ENCODE data around the gene HIVEP1. TPM values are rescaled to one million over a fixed set of nuclear protein-coding genes. Genes with fewer than 3 reads are reported as not detected.

Gene HIVEP1
- total RNA-seq, 2 donors from 2014 or later, result 35.2 to 38.0 TPM

DNA sequence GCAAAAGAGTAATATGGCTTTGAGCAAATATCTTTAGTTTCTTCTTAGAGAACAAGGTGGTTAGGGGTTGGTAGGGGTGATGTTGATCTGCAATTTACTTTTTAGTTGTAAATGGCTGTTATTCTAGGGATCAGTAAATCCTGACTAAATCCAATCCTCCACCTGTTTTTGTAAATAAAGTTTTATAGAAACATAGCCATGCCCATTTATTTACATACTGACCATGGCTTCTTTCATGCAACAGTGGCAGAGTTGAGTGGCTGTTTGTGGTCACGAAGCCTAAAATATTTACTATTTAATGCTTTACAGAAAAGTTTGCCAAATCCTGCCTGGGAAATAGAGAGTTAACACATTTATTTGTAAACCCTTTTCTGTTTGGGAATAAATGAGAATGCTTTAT is 14.7 kb downstream of the HIVEP1 start:
- Histone ChIP-seq H3K4me3 (no peak overlapping the region), H3K27me3 (replicated peaks; ENCODE audit: insufficient read depth) (no peaks in the 10 kb centered on the region), H3K9me3 (no peaks in the 10 kb centered on the region), H3K4me1 (replicated peaks) (no peaks in the 10 kb centered on the region), H3K27ac (no peak overlapping the region), H3K36me3 (no peaks in the 10 kb centered on the region)
- TF ChIP-seq POLR2A (IDR thresholded peaks at IDR 0.05) (no peak), POLR2AphosphoS5 (IDR thresholded peaks at IDR 0.05) (no peak)
- TF ChIP-seq, protein P1, sequence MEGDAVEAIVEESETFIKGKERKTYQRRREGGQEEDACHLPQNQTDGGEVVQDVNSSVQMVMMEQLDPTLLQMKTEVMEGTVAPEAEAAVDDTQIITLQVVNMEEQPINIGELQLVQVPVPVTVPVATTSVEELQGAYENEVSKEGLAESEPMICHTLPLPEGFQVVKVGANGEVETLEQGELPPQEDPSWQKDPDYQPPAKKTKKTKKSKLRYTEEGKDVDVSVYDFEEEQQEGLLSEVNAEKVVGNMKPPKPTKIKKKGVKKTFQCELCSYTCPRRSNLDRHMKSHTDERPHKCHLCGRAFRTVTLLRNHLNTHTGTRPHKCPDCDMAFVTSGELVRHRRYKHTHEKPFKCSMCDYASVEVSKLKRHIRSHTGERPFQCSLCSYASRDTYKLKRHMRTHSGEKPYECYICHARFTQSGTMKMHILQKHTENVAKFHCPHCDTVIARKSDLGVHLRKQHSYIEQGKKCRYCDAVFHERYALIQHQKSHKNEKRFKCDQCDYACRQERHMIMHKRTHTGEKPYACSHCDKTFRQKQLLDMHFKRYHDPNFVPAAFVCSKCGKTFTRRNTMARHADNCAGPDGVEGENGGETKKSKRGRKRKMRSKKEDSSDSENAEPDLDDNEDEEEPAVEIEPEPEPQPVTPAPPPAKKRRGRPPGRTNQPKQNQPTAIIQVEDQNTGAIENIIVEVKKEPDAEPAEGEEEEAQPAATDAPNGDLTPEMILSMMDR (IDR thresholded peaks at IDR 0.05), result no peak
- 100% methylated on average over 1 of the region's 1 CpG for WGBS
- intact Hi-C loops (cut with DNase I), result no loop called here
- no peak for DNase-seq (ENCODE audit: low spot score)

DNA sequence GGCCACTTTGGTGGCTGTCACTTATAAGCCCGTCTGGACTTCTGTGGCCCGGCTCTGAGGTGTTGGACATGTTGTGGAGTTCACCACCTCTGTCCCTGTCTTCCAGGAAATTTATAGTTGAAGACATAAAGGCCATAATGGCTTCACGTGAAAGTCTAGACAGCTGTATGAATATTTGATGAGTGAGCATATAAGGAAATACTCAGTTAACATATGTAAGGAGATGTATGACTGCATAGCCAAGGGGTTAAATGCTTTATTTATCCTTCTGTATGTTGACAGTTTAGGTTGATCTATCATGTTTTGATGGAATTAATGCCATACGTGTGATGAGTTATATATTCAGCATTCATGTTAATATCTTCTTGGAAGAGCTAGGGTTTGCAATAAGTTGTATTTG is 16.1 kb downstream of the HIVEP1 start:
- Histone ChIP-seq H3K4me1 (replicated peaks) (no peaks in the 10 kb centered on the region), H3K27ac (no peak overlapping the region), H3K27me3 (replicated peaks; ENCODE audit: insufficient read depth) (no peaks in the 10 kb centered on the region), H3K36me3 (no peaks in the 10 kb centered on the region), H3K9me3 (no peaks in the 10 kb centered on the region), H3K4me3 (no peak overlapping the region)
- intact Hi-C loops (cut with DNase I), result no loop called here
- 96% methylated on average over 4 of the region's 4 CpGs for WGBS
- no peak for TF ChIP-seq POLR2A (IDR thresholded peaks at IDR 0.05)
- TF ChIP-seq, protein P1 (IDR thresholded peaks at IDR 0.05), result no peak
- TF ChIP-seq POLR2AphosphoS5 (IDR thresholded peaks at IDR 0.05), result no peak
- DNase-seq (ENCODE audit: low spot score), result no peak

DNA sequence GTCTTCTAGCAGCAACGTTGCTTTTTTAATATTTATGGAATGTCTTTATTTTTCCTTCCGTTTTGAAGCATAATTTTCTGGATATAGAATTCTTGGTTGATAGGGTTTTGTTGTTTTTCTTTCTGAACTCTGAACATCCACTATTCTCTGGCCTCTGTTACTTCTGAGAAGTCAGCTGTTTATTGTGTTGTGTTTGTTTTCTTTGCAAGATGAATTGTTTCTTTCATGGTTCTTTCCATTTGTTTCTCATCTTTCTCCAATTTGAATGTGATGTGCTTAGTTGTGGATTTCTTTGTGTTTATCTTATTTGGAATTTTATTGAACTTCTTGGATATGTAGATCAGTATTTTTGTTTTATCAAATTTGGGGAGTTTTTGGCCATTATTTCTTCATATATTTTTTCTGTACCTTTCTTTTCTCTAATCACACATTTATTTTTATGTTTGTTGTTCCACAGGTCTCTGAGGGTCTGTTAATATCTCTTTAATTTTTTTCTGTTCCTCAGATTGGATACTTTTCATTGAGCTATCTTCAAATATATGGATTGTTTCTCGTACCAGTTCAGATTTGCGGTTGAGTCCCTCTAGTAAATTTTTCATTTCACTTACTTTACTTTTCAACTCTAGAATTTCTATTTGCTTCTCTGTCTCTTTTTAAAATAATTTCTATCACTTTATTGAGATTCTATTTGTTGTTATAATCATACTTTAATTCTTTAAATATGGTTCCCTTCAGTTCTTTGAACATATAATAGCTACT is 18.0 kb downstream of the HIVEP1 start:
- Histone ChIP-seq H3K9me3 (no peaks in the 10 kb centered on the region), H3K4me3 (no peak overlapping the region), H3K27me3 (replicated peaks; ENCODE audit: insufficient read depth) (no peaks in the 10 kb centered on the region), H3K36me3 (no peaks in the 10 kb centered on the region), H3K4me1 (replicated peaks) (no peaks in the 10 kb centered on the region), H3K27ac (no peak overlapping the region)
- no peak for TF ChIP-seq POLR2AphosphoS5 (IDR thresholded peaks at IDR 0.05)
- TF ChIP-seq, protein P1 (IDR thresholded peaks at IDR 0.05), result no peak
- no peak for TF ChIP-seq POLR2A (IDR thresholded peaks at IDR 0.05)
- WGBS, result 87% methylated on average over 4 of the region's 4 CpGs
- intact Hi-C loops (cut with DNase I), result no loop called here
- no peak for DNase-seq (ENCODE audit: low spot score)

DNA sequence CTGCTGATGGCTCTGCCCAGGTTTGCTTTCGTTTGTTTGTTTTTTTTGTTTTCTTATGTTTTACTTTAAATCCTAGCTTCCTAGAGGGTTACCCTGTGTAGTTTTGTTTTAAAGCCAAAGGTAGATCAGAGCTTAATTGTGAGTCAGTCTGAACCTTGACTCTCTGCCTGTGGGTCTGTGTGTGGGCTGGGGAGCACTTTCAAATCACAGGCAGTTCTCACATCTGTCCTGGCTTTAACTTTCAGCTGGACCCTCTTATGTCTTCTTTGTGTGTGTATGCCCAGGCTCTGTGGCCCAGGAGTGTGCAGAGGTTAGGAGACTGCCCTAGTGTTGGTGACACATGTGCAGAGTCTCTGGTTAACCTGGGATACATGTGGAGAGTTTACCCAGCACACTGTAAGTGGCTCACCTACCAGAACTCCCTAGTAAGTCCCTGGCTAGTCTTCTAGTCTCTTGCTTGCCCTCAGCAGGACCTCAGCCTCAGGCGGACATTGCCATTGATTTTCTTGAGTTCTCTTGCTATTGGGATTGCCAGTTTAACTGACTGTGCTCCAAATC is 19.0 kb downstream of the HIVEP1 start:
- intact Hi-C loops (cut with DNase I), result no loop called here
- WGBS, result 89% methylated on average over 2 of the region's 2 CpGs
- H3K27ac ChIP-seq, result no peak overlapping the region
- no peaks in the 10 kb centered on the region for H3K36me3 ChIP-seq
- no peak overlapping the region for H3K4me3 ChIP-seq
- no peak for DNase-seq (ENCODE audit: low spot score)
- H3K4me1 ChIP-seq (replicated peaks), result no peaks in the 10 kb centered on the region
- no peaks in the 10 kb centered on the region for H3K27me3 ChIP-seq (replicated peaks; ENCODE audit: insufficient read depth)
- no peak for TF ChIP-seq POLR2AphosphoS5 (IDR thresholded peaks at IDR 0.05)
- TF ChIP-seq, protein P1 (IDR thresholded peaks at IDR 0.05), result no peak
- no peaks in the 10 kb centered on the region for H3K9me3 ChIP-seq

Data from prostate gland (tissue), 2 donors.